Measurements from ENCODE around the gene FES. TPM values are rescaled to one million over a fixed set of nuclear protein-coding genes. Genes with fewer than 3 reads are reported as not detected.

Gene FES
- total and polyA plus RNA-seq, 2 of the 13 experiments (the other 11 are each of a cell fraction or from before 2014, with no cell fraction given) = 4.0 to 9.5 TPM

DNA sequence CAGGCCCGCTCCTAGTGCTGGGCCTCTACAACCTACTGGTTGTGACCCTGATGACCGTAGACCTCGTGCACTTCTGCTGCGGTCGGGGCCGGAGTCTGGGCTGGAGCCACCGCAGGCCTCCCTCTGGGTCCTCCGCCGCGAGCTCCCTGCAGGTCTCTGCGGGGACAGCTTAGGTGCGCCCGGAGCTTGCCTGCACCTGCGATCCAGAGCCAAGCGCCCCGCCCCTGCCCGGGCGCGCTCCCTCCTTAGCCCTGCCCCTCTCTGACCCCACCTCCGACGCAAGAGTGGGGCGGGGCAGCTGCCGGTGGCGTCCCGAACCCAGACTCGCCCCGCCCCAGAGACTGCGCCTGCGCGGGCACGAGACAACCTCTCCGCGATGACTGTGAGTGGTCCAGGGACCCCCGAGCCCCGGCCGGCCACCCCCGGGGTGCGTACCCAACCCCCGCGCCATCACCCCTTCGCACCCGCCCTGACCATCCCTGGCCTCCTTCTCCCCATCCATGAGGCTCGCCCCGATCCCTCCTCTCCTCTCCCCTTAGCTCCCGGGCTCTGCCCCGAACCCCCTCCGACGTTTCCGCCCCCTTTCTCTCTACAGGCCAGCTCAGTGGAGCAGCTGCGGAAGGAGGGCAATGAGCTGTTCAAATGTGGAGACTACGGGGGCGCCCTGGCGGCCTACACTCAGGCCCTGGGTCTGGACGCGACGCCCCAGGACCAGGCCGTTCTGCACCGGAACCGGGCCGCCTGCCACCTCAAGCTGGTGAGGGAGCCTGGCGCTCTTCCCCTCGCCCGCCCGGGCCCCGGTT, 50.8 kb downstream of the FES start, which contains the start of gene UNC45A:
Gene UNC45A (plus strand): TSS at position 337 of the 803 bp plus-strand sequence. CDS start 40 bp downstream, at position 377.
- Histone ChIP-seq H4K20me1 (ENCODE audit: insufficient read depth, low read length) (no peaks in the 10 kb centered on the region), H3K36me3 (replicated peaks in 1 of 2; ENCODE audit: control insufficient read depth in 1 of 2, insufficient read depth in 2 of 2, low read length in 2 of 2) (peaks cover 6 to 12% of the 10 kb centered on the region in 2 experiments; a peak in 4 of 5 replicates), H3K27ac (ENCODE audit: extremely low read length, insufficient read depth, low read length) (peak within 1 kb of the TSS; percentile 45), H3K4me1 (ENCODE audit: insufficient read depth, low read length) (peaks cover 50% of the 10 kb centered on the region), H3K4me2 (ENCODE audit: low read depth, low read length) (peak within 1 kb of the TSS; percentile 88), H2AFZ (ENCODE audit: low read length) (no peak within 1 kb of the TSS), H3K9me3 (ENCODE audit: low read length) (no peaks in the 10 kb centered on the region), H3K79me2 (ENCODE audit: insufficient read depth, low read length) (peaks cover 4% of the 10 kb centered on the region), H3K9ac (ENCODE audit: insufficient read depth, low read depth, low read length) (peak within 1 kb of the TSS; percentile 73), H3K4me3 (replicated peaks in 1 of 3; ENCODE audit: insufficient read depth in 1 of 3, low read depth in 2 of 3, low read length in 3 of 3) (peak within 1 kb of the TSS; percentile 77 to 89 (median 86)), H3K27me3 (ENCODE audit: control insufficient read depth in 1 of 2, insufficient read depth in 2 of 2, low read length in 2 of 2) (no peaks in the 10 kb centered on the region; a peak in 2 of 5 replicates)
- ChIA-PET POLR2A (interaction anchor here (0.9 to 2.7 kb wide), 10 partner anchors 9 to 287 kb away, joined by 3 to 23 read pairs (median 4); partner anchors contain the start of genes MAN2A2, PRC1 and RCCD1), CTCF (ENCODE audit: low intra/inter-chr PET ratio, low total read pairs) (interaction anchor here (1.2 kb wide), 1 partner anchor 33 kb away, joined by 5 read pairs; the partner anchor contains the start of gene MAN2A2)
- ATAC-seq (peak; percentile 76), DNase-seq (ENCODE audit: low spot score) (peak; percentile 78), FAIRE-seq (no peak)
- intact Hi-C loops (cut with micrococcal nuclease; ENCODE audit: unreplicated experiment) = loop anchor here (1.0 to 10.0 kb wide), 6 partner anchors 20 to 117 kb away; partner anchors contain the start of genes PRC1 and RCCD1
- WGBS (ENCODE audit: low lambda C conversion rate) = 0% methylated on average over 9 of the region's 65 CpGs
- in situ Hi-C loops (cut with HindIII; ENCODE audit: extremely low pct_ligation_motif_present, low pct_unique_long_range_greater_than_20kb) = loop anchor here (25.0 kb wide), 1 partner anchor 327 kb away; no protein-coding TSS in a partner anchor
- BruUV-seq (replicated peaks) = no TSS peak
- peak in 1 of 2 experiments; percentile 60; a peak in 1 of 4 replicates for TF ChIP-seq KLF16 (CRISPR knock-in tag; IDR thresholded peaks at IDR 0.05)
- TF ChIP-seq ZNF350 (CRISPR knock-in tag; IDR thresholded peaks at IDR 0.05; ENCODE audit: borderline replicate concordance, low read depth) = peak; percentile 21; the same call in 1 of the 2 replicates
- TF ChIP-seq ZBTB10 (CRISPR knock-in tag; IDR thresholded peaks at IDR 0.05; ENCODE audit: borderline replicate concordance) = 0 out of 2 replicates have a peak, but pooled peaks have one; percentile 48
- peak; percentile 54 to 83 for TF ChIP-seq POLR2A (IDR thresholded peaks at IDR 0.05; ENCODE audit: insufficient read depth in 1 of 2, low read depth in 2 of 2, low read length in 2 of 2)
- no peak for TF ChIP-seq MAFK (conservative IDR thresholded peaks at IDR 0.05 in 1 of 2, IDR thresholded peaks at IDR 0.05 in 1 of 2; ENCODE audit: low read length in 2 of 2)
- no peak for TF ChIP-seq ZNF790 (CRISPR knock-in tag; IDR thresholded peaks at IDR 0.05; ENCODE audit: borderline replicate concordance)
- TF ChIP-seq HOMEZ (CRISPR knock-in tag; IDR thresholded peaks at IDR 0.05; ENCODE audit: low read depth) = peak; percentile 80; the same call in 1 of the 2 replicates
- TF ChIP-seq POGK (CRISPR knock-in tag; conservative IDR thresholded peaks at IDR 0.05) = 0 out of 2 replicates have a peak, but pooled peaks have one; percentile 46
- peak; percentile 39; the same call in 1 of the 2 replicates for TF ChIP-seq HDAC2 (CRISPR knock-in tag; IDR thresholded peaks at IDR 0.05)
- TF ChIP-seq, protein P1, sequence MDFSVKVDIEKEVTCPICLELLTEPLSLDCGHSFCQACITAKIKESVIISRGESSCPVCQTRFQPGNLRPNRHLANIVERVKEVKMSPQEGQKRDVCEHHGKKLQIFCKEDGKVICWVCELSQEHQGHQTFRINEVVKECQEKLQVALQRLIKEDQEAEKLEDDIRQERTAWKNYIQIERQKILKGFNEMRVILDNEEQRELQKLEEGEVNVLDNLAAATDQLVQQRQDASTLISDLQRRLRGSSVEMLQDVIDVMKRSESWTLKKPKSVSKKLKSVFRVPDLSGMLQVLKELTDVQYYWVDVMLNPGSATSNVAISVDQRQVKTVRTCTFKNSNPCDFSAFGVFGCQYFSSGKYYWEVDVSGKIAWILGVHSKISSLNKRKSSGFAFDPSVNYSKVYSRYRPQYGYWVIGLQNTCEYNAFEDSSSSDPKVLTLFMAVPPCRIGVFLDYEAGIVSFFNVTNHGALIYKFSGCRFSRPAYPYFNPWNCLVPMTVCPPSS (IDR thresholded peaks at IDR 0.05) = no peak
- TF ChIP-seq GLI4 (CRISPR knock-in tag; IDR thresholded peaks at IDR 0.05; ENCODE audit: borderline replicate concordance) = no peak
- 0 out of 2 replicates have a peak, but pooled peaks have one; percentile 38 for TF ChIP-seq MXD1 (CRISPR knock-in tag; IDR thresholded peaks at IDR 0.05)
- TF ChIP-seq POLR2AphosphoS5 (IDR thresholded peaks at IDR 0.05; ENCODE audit: low read depth, low read length) = peak; percentile 43; the same call in 1 of the 2 replicates
- TF ChIP-seq SAP130 (CRISPR knock-in tag; IDR thresholded peaks at IDR 0.05; ENCODE audit: low read depth) = peak; percentile 75

All from HepG2 (cell line).